Fibroblast of skin of right quadriceps (primary cell): Measurements from ENCODE around the gene IRF5.
"Not testable (repeated sequence)": the region's sequence is repeated elsewhere in the genome, so short reads cannot be mapped to it uniquely, and the experiment has no call there.

Experiments used
- DNase-seq: peaks from one replicate; pipeline ENCODE4 v3.0.0-alpha.2; 2013

The IRF5 gene

DNA sequence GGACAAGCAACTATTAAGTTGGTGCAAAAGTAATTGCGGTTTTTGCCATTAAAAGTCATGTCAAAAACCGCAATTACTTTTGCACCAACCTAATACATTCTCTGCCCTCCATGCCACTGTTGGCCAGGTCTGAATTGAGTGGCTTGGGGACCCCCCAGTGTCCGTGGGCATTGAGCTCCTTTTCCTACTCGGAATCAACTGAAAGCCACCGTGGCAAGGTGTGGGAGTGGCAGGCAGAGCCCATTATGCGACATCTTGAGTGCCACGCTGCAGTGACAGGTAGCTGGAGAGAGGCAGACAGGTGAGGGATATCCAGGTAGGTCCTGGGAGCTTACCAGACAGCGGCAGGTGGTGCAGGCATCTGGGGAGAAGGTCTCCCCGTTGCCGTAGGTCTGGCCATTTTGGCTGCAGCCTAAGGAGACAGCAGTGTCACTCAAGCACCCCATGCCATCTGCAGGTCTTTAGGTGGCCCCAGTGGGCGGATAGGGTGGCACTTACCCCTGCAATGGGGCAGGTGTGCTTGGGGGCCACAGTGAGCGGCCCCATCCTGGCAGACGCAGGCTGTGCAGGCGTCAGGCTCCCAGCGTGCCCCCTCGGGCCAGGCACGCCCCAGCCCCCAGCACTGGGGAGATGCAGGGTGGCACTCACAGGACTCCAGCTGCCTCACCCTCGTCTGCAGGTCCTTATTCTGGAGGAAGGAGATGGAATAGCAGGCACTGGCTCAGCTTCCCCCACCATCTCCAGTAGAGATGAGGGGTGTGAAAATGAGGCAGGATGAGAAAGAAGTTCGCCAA, 30.8 kb upstream of the IRF5 start:
- no peak for DNase-seq

DNA sequence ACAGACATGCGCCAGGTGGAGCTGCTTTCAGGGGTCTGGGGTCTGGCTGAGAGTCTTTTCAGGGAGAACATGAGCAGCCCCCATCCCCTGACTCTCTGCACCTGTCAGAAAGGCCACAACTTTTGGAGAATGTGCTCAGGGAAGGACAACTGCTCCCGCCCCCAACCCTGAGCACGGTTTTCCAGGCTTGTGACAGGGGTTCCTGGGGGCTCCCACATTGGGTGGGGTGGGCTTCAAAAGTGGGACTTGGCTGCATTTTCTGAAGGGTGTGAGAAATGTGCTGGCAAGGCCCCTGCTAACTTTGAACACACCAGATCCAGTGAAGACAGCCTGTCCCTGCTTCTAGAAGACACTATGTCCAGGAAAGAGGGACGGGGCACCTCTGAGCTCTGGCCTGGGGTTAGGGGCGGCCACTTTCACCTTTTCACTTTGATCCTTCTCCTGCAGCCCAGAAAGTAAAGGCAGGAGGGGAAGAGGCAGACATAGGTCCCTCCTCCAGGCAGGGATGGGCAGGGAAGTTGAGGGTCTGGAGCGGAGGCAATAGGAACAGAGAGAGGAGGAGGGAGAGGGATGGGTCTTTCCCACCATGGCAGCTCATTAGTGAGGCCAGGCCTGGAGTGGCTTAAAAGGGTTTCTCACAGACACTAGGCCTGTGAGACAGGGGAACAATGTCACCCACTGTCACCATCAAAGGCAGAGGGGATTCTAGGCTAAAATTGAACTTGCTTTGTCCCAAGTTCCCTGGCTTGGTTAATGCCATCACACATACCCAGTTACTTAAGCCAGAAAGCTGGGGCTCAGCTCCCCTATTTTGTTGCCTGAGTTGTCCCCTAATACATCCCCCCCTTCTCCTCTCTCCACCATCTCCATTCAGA, 28.7 kb upstream of the IRF5 start:
- DNase-seq = no peak

DNA sequence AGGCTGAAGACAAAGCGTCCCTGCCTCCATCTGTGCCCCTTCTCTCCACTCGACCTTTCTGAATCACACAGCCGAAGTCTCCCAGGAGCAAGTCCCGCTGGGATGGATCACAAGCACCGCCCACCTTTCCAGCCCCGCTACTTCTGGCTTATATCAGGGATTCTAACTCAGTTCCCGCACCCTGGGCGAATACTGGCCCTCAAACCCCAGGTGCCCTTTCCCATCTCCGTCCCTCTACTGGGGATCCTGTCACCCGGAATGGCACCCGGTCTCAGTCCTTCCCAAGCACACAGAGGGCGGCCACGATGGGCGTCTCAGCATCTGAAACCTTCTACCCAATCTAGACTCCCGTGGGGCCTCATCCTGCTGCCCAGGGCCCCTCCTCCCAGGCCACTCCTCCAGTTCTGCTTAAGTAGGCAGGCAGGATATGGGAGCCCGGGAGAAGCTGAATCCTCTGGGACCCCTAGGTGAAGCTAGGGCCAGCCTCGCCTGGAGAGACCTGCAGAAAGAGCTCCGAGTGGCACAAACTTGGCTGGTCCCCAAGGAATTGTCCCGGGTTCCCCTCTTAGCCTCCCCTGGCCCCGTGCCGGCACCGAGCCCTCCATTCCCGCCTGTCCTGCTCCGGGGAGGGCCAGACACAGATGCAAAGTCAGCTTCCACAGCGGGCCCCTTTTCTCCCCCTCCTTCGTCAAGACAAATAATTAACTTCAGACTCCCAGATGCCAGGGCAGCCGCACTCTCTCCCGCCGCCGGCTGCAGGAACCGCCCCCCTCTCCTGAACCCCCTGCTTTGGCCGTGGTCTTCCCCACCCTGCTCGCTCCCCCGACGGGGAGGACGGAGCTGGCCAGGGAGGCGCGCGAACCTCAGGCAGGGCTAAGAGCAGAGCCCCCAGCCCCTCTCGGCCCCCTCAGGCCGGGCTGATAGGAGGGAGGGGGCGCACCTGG, 27.8 kb upstream of the IRF5 start:
- peak; percentile 35 for DNase-seq

DNA sequence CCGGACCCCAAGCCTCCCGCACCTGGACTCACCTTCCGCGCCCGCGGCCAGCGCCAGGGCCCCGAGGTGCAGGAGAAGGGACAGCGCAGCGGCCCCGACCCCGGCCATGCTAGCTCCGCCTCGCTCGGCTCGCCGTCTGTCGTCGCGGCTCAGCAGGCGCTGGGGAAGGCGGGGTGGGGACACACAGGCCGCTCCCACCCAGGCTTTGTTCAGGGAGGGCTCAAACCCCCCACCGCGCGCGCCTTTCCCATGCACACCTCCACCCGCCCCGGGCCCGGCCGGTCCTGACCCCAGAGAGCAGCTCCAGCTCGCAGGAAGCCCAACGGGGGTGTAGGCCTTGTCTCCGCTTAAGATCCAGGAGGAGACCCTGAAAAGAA, 27.2 kb upstream of the IRF5 start, which contains the start of gene KCP:
TSS of gene KCP (minus strand) at position 141 of the 377 bp plus-strand sequence. CDS start at position 108, 33 bp downstream.
- DNase-seq = no peak

DNA sequence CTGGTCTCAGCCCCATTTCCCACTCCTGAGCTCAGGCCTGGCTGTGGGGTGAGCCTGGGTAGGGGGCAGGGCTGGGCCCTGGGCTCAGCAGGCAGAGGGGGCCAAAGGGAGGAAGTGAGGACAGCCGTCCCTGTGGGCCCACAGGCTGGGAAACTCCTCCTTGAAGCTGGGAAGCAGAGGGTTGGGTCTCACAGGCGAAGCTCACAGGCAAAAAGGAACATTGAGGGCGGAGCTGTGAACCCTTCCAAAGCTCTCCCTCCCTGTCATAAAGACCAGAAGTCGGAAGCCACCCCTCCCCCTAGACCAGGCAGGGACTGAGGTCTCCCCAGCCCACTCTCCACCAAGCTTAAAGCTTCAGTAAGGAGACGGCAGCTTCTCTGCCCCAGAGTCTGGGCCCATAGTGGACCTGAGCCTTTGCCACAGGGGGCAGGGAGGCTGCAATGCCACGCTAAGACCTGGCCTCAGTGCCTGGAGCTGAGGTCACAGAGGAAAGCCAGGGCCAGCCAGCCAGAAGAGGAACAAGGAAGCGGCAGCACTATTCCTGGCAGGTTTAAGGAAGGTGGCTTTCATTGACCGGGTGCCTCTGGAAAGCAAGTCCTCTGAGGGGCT, 26.2 kb upstream of the IRF5 start:
- DNase-seq = no peak

DNA sequence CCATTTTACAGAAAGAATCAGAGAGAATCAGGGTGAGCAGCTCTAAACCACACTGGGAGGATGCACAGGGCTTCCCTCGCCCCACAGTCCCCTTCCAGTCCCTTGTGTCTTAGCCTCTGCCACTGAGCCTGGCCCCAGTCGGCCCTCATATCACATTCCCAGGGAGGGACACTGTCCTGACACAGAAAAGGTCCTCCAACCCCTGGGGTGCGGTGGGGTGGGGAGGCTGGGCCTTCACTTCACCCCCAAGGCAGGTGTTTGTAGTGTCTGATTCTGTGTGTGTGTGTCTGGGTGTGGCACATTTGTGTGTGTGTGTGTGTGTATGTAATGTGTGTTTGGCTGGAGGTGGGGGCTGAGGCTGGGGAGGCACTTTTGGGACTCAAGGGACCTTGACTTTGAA, 25.4 kb upstream of the IRF5 start:
- DNase-seq = no peak

DNA sequence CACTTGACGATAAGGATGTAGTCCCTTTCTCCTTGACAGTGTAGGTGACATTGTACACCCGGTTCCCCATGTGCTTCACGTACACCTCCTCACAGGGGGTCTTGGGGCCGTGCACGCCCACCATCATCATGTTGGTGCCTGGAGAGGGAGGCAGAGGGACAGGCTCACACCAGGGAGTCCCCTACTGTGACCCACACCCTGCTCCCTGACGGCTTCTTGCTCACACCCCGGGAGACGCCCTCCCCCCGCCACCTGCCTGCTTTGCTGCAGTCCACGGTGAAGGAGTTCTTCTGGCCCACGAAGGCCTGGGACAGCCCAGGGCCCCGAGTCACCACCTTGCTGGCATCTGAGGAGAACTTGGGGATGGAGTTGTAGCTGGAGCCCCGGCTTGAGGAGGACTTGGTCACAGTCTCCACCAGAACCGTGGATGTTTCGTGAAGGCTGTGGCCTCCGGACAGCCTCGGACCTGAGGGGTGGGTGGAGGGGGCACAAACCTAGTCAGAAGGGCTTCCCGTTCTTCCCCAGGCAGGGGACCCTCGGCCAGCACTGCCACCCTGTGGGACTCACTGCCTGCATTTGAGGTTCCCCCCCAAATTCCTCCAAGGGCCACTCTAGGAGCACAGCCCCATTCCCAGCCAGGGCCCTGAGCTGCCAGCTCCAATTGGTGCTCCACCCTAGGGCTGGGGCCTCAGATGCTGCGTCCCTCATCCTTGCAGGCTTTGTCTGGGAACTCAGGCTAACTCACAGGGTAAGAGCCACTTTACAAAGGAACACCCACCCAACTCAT, 24.8 kb upstream of the IRF5 start:
- not testable (repeated sequence) for DNase-seq

DNA sequence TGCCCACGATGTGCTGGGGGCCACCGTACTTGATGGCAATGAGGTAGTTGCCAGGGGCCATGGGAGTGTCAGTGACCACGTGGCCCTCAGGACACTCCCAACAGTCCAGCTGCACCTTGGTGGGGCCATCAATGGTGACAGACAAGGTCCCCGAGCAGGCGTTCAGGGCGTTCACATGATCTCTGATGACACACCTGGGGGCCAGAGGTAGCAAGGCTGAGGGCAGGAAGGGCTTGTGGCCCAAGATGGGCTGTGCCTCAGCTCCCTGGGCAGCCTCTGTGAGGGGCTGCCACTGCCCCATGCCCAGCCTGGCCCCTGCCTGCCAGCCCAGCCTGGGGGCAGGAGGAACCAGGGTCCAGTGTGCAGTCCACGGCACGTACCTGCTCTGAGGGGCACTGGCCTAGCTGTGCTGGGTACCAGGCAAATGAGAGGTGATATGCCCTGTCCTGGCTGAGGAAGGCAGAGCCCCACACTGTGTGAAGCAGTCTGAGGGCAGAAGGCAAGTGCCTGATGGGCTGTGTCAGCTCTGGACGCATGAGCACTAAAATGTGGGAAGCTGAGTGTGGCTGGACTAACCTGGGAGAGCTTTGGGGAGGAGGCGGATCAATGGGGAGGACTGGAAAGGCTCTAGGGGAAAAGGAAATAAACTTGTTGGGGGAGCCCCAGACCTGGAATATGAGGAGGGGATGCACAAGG, 23.7 kb upstream of the IRF5 start:
- no peak for DNase-seq

DNA sequence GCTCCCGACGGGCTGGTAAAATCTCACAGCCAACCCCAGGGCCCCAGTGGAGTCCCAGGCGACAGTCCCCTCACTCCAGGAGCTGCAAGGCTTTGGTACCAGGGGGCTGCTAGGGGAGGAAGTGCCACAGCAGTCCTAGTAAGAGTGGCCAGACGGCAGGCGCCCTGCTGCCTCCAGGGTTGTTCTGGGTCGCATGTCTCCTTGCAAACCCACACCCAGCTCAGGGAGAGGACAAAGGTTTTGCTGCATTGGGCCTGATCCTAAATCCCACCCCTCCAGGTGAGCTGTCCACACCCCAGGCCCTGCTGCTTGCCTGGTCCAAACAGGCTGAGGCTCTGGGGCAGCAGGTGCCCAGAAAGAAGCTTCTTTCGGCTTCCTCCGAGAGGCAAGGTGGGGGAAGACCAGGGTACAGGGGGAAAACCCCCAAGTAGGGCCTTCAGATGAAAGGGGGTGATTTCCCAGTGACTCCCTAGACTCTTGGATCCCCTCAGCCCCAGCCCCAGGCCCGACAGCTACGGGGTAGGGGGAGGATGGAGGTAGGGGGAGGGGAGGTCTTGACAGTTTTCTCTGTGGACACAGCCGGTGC, 23.1 kb upstream of the IRF5 start:
- no peak for DNase-seq

DNA sequence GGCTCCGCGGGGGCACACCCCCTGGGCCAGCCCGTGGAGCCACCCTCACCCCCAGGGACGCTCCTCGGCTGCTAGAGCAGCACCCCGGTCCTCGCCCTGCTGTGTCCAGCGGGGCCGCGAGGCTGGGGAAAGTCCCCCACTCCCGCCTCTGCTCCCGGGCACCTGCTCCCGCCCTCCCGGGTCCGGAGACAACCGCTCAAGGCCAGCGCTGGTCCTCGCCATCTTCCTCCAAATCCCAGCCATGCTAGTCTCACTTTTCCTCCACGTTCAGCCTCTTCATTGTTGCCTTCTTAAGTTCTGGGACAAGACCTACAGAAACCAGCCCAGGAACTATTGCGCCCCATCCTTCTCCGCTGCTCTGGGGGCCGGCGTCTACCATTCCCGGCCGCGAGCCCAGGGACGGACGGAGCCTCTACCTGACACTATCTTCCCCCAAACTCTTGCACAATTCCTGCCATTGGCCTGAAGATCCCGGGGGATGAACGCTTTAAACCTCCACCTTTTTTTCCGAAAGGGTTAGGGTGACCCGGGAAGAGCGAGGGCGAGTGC, 22.4 kb upstream of the IRF5 start:
- no peak for DNase-seq

DNA sequence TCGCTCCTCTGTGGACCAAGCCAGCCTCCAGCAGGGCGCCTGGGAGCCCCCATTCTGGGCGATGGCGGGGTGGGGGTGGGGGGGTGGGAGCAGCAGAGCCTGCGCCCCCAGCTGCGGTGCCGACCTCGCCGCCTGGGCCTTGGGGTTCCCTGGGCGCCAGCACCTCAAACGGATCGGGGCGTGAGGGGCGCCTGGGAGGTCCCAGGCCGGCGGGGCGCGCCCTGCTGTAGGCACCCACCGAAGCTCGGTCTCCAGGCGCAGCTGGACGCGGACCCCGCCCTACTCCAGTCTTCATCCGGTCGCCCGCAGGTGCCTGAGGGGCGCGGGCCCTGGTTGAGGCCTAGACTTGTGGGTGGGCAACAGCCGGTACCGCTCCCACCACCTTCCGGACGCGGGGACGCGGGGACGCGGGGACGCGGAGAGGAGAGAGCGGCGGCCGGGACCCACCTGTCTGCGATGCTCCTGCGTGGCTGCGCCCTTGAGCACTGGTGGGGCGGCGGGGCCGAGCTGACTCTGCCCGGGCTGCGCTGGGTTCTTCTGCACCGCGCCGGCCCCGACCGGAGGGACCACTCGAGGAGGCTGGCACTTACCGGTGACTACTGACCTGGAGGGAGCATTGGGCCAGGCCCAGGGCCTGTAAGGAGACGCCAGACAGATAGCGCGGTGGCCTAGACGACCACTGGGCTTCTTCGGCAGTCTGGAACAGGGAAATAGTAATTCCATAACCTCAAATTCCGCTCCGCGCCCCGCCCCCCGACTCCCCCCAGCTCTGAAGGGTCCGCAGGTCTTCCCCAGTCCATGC, 21.7 kb upstream of the IRF5 start:
- no peak for DNase-seq

DNA sequence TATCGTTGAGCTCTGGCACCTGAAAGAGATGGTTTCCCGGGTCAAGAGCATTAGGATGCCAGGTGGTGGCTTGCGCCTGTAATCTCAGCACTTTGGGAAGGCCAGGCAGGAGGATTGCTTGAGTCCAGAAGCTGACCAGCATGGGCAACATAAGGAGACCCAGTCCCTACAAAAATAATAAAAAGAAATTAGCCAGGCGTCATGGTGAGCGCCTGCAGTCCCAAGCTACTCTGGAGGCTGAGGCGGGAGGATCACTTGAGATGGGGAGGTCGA, 21.1 kb upstream of the IRF5 start:
- DNase-seq = no peak

DNA sequence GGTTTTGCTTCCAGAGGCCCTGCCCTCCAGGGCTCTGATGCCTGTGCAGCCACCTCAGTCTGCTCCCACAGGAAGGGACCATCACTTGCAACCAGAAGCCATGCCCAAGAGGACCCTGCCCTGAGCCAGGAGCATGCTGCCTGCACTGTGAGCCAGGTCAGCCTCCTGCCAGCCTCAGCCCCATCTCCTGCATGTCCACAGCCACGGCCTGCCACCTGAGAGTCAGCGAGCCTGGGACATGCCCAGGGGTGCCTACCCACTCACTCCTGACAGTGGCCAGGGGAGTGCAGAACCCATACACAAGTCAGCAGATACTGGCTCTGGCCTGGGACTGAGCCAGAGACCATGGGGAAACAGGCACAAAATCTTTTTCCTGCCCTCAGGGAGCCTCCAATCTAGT, 20.6 kb upstream of the IRF5 start:
- no peak for DNase-seq

DNA sequence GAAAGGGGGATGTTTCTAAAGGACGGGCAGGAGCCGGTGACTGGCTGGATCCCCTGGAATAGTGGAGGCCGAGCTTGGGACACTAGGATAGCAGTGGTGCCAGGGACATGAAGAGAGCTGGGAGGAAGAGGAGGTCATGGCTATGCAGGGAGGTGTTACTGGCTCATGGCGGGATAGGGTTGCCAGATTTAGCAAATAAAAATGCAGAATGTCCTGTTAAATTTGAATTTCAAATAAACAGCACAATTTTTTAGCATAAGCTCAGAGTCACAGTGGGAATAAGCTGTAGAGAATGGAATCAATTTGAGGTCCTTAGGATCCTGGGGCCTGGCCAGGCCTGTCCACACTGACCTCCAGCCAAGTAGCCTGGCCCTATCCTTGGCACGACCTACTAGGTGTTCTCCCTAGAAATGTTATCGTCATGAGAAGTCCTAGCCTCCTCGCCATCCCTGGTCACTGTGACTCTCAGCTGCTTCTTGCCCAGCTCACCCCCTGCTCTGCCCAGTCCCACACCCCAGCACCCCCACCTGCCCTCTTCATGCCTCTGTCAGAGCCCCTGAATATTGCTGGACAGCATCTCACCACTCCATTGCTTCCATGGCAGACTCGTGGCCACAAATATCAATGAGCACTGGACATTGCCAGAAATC, 19.6 kb upstream of the IRF5 start:
- no peak for DNase-seq

DNA sequence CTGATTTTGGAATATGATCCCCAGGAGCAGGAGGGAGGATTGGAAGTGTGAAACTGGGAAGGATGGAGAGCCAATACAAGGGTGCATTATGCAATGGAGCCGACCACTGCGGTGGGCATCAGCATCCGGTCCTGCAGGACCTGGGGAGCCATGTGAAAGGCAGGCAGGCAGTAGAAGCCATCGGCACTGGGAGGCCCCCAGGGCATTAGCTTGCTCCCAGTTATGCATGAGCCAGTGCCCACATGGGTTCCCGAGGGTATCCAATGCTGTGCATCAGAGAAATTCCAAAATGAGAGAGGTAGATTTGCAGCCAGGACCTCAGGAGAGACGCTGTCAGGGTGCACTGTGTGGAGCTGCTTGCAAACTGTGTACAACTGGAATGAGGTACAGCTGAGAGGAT, 18.5 kb upstream of the IRF5 start:
- DNase-seq = no peak

DNA sequence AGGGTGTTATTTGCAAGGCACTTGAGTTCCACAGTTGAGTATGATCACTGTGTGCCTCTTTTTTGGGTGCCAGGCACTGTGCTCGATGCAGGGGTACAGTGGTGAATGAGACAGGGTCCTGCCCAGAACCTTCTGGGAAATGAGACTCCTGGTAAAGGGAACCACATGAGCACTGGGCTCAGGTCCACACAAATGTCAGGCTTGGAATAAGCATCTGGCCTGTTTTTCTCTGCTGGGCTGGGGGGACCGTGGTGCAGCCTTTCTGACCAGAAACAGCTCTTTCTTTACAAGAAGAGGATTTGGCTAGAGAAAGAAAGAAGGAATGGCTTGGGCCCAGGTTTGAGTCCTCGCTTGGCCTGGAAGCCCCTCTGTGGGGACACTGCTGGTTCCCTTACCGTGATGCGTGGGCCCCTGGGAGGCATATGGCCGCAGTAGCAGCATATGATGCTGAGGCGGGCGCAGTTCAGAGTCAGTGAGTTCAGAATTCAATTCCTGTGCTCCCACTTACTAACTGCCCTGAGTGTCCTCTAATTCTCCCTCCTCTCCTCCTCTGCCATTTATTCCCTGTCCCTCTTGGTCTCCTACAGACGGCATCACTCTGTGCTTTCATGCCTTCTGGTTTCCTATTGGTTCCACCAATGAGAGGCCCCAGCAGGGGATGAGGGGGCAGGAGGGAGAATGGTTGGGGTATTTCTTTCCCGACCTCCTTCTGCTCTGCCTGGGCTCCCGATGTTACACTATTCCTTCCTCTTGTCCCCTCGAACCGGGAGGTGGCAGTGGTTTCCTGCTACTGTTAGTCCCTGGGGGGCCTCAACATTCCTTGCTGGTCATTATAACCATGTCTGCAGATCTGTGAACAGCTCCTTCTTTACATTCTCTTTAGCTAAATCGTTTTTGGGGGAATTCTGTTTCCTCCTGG, 17.6 kb upstream of the IRF5 start:
- no peak for DNase-seq

DNA sequence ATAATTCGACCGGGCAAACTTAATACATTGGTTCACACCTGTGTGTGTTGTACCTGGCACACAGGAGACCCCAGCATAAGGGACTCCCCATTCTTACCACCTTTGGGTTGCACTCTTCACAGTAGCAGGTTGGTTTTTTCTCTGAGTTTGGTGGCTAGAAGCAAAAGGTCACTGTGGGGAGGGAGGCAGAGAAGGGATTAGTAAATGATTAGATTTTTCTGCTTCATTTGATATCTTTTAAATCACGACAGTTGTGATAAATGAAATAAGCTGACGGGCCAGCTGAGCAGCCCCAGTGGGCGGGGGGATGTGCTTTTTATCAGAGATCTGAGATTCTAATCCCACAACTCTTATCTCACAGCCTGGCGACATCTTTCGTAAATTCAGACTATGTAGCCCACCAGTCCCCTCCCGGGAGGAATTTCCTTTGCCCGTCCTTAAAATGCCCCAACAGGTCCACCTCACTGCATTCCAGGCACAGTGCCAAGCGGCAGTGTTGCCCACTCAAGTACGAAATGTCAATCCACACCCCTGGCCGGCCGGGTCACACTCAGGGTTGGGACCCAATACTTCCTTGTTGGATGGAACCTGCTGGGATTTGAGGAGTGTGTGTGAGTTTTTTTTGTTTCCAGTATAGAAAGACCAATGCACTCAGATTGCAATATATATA, 16.7 kb upstream of the IRF5 start:
- no peak for DNase-seq
